Heart left ventricle (tissue), 13 donors: ENCODE results near the gene FBH1.

Experiments
- CTCF ChIP-seq, 12 donors: fragments of 200-600 bp; sonication (generic) in 4 of 12; IDR thresholded peaks; one replicate each; pipeline versions ENCODE4 v1.5.0 to v1.8.0; 2018 to 2022; ENCODE audit warnings: antibody characterized with exemption in 12 of 12, mild to moderate bottlenecking in 5 of 12
- POLR2A ChIP-seq, 2 donors: fragments of 450-650 bp; IDR thresholded peaks; one replicate each; pipeline ENCODE4 v1.6.1; 2017; ENCODE audit warnings: antibody characterized with exemption in 2 of 2, mild to moderate bottlenecking in 2 of 2, moderate library complexity in 2 of 2
- donor health status: ischemic (EF 13 %, LVEDD 7.1; RV severe dilation, severe dysfunction).
- donor health status: DM: no; HTN: yes; CAD: no.
- donor health status: DM: no; HTN: no; CAD: no.
- donor health status: ischemic (EF 25% LVEDD 6.9; RV normal size, moderate dysfunction).
- donor health status: ischemic (EF 25% LVEDD 5.7; RV mildly dilated, moderate dysfunction).
- donor health status: ischemic (EF 35%, LVEDD 5.7; RV mildly dilated, moderate dysfunction).
- donor health status: nonischemic (EF 11% LVEDD 7.7; RV severe dilation, severe dysfunction).
- donor health status: DM: yes; HTN: yes; CAD: no.
- donor health status: PGD.
- donor health status: ischemic (EF 29% LVEDD 5.4; RV normal size, mild dysfunction).
- donor health status: nonischemic (EF 23%, LVEDD 6.1; RV moderate dilation, normal function).

DNA sequence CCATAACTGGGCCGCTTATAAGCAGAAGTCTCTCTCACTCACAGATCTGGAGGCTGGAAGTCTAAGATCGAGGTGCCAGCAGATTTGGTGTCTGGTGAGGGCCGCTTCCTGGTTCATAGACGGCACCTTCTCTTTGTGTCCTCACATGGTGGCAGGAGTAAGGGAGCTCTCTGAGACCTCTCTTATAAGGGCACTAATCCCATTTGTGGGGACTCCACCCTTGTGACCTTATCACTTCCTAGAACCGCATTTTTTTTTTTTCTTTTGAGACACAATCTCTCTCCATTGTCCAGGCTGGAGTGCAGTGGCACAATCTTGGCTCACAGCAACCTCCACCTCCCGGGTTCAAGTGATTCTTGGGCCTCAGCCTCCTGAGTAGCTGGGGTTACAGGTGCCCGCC lies 8.1 kb downstream of the FBH1 start:
- TF ChIP-seq CTCF (IDR thresholded peaks at IDR 0.05) (no peak), POLR2A (IDR thresholded peaks at IDR 0.05) (no peak)
